GM12891 (cell line): ENCODE measurements around the gene BCL7B.
"Not testable (repeated sequence)": the region's sequence is repeated elsewhere in the genome, so short reads cannot be mapped to it uniquely, and the experiment has no call there.

Experiments
- POLR2A ChIP-seq: IDR thresholded peaks from 2 replicates; pipeline ENCODE4 v1.6.1; 2011; ENCODE audit warnings: low read depth, low read length, control low read depth
- POU2F2 ChIP-seq: IDR thresholded peaks from 2 replicates; pipeline ENCODE4 v1.6.1; 2011; ENCODE audit warnings: low read depth, mild to moderate bottlenecking, control low read depth, low read length, moderate library complexity
- TAF1 ChIP-seq: IDR thresholded peaks from 2 replicates; pipeline ENCODE4 v1.6.1; 2011; ENCODE audit warnings: low read depth, low read length, control low read depth

DNA sequence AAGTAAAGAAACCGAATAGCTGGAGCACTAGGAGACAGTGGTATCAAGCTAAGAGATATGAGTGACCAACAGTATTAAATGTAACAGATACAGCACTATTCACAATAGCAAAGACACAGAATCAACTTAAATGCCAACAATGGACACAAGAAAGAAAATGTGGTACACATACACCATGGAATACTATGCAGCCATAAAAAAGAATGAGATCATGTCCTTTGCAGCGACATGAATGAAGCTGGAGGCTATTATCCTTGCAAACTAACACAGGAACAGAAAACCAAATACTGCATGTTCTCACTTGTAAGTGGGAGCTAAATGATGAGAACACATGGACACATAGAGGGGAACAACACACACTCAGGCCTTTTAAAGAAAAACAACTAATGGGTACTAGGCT lies 62.0 kb downstream of the BCL7B start:
- TF ChIP-seq POLR2A, POU2F2, TAF1: not testable (repeated sequence)
